NOMO-1 treated with dmso at 0.1 percent for 144 hours (cell line): Measurements from ENCODE around the gene PCSK7.

Experiments used
- DNase-seq: peaks from one replicate; lab custom pipeline; 2025; ENCODE audit not compliant: unreplicated experiment; lab: John Stamatoyannopoulos, UW

The PCSK7 gene

GRCh38 chr11:117232092-117232878 lies 412 bp upstream of the PCSK7 start, which contains the start of gene RNF214:
Gene RNF214 (plus strand): TSS chr11:117232671. CDS start chr11:117234273, 1,602 bp downstream.
- peak; percentile 71 for DNase-seq

DNA sequence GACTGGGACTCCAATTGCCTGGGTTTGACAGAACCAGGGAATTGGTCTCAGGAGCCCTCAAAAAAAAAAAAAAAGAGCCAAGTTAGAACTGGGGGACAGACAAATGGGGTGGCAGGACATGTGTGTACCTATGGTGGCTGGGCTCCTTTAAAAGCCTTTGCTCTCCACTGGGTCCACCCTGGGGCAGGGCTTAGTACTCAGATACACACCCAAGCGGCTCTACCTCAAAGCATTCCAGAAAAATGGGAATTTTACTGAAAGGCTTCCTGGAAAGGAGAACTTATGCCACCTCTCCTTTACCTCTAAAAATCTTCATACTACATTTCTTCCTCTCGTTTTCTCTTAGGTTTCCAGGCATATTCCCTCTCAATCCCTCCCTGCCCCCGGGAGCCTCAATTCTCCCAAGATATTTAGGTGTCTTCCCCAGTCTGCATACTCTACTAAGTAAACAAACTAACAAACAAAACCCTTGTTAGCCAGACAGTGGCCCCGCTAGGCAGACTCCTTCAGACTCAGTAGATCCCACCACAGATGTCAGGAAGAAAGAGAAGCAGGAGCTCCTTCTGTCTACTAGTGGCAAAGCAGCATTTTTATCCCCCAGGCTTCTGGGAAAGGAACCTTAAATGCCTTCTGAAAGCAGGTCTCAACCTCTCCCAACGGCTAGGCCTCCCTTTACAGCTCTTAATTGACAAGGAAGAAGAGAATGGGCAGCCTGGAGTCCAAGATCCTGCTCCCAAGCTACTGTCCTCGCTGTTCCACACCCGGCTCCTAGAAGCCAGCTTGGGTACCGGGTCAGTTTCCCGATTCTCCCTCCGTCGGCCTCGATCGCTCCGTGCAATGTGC lies 653 bp downstream of the PCSK7 start:
- DNase-seq, result no peak

- DNase-seq, result no peak
These were observed 1.4 kb downstream of the PCSK7 start for GRCh38 chr11:117230286-117230961.

DNA sequence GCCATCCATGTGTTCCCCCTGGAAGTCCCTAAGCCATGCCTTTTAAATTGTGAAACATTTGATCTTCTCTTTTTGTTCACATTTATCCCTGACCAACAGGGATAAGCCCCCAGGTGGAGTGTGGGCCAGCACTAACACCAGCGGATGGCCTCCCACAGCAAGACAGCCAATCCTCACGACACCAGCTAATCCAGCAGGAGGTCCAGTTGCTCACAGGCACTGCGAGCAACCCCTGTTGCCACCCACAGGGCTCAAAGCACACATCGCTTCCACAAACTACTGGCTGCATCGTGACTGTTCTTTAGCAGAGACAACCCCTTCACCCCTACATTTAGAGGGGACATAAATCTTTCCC lies 2.0 kb downstream of the PCSK7 start:
- no peak for DNase-seq

GRCh38 chr11:117229411-117229810 lies 2.5 kb downstream of the PCSK7 start:
- DNase-seq, result no peak

GRCh38 chr11:117228091-117228490 lies 3.8 kb downstream of the PCSK7 start:
- no peak for DNase-seq

GRCh38 chr11:117226388-117227385 lies 5.2 kb downstream of the PCSK7 start:
- peak; percentile 63 for DNase-seq

DNA sequence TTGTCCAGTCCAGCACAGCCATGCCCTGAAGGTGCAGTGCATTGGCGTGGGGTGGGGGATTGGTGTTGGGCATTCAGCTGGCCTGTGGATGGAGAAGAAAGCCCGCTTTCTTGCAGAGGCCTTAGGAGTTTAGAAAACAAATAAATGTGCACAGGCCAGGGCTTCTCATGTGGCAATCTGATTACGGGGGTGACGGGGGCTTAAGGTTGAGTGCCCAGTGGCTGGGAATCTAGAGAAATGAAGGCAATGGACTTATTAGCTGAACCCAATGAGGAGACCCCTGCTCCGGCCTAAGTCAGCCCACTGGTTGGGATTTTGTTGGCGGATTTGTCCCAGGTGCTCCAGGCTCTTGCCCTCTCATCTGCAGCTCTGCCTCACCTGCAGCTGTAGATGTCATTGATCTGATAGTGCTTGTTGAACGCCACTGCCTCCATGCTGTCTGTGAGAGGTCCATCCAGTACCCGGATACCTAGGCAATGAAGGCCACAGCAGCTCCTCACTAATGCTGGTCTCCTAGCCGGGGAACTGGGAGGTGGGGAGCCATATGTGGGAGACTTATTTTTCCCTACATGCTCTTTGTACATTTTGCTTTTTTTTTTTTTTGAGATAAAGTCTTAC lies 6.2 kb downstream of the PCSK7 start:
- DNase-seq, result no peak

- DNase-seq, result no peak
These were observed 7.9 kb downstream of the PCSK7 start for GRCh38 chr11:117223741-117224689.

GRCh38 chr11:117222991-117223740 lies 8.7 kb downstream of the PCSK7 start:
- DNase-seq, result no peak

DNA sequence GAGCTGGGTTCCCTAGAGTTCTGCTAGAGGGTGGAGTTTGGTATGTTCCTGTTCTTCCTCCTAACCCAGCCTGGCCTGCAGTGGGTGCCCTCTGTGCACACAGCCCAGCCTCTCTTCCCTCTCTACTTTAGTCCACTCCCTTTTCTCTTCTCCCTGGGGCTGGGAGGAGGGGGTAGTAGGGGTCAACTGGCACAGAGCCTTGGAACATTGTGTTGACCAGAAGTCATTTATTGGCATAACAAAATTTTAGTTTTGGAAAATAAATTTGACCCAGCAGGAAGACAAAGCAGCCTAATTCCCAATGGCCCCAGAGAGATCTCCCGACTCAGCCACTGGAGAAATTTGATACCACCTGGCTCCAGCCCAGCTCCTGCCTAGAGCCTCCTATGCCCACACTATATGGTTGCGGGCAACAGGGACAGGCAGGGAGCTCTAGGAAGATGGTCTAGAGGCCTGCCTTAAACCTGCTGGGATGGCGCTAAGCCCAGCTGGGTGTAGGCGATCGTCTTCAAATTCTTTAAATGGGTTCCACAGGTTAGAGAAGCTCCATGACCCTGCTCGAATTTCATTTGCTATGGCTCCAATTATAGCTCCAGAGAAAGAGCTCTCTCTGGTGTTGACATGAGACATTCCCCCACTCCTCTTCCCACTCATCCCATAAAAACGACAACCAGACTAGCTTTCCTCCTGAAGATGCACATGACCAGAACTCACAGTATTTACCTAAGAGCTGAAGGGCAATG lies 9.9 kb downstream of the PCSK7 start:
- no peak for DNase-seq

GRCh38 chr11:117220999-117221774 lies 10.7 kb downstream of the PCSK7 start:
- no peak for DNase-seq

DNA sequence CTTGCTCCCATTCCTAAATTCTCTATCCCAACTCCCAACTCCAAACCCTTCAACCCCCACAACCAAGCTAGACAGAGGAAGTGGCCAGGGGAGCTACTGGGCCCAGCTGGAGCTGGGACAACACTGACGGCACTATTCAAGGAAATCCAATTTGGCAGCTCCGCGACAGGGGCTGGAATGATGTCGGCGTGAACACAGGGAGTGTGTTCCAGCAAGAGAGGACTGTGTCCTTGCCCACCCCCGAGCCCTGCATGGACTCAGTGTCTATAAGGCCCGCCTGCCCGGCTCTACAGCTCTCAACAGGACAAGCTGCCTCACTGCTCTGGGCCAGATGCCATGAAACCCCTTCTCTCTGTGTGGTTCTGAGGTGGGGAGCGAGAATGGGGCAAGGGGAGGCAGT lies 11.3 kb downstream of the PCSK7 start:
- DNase-seq, result no peak

GRCh38 chr11:117219995-117220394 lies 11.9 kb downstream of the PCSK7 start:
- DNase-seq, result no peak

DNA sequence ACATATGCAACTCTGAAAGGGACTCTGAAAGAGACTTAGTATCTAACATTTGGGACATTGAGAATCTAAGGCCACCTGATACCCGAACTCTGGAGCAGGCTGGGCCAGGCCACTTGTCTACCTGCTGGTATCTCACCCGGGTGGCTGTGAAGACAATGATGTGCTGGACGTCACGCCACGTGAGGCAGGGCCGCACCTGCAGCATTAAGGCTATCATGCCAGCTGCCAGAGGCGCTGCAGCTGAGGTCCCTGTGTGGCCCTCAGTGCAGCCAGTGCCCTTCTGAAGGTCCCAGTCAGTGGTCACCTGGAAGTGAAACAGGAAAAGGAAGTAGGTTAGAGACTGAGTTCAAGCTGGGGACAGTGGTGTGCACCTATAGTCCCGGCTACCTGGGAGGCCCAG lies 12.4 kb downstream of the PCSK7 start:
- no peak for DNase-seq

DNA sequence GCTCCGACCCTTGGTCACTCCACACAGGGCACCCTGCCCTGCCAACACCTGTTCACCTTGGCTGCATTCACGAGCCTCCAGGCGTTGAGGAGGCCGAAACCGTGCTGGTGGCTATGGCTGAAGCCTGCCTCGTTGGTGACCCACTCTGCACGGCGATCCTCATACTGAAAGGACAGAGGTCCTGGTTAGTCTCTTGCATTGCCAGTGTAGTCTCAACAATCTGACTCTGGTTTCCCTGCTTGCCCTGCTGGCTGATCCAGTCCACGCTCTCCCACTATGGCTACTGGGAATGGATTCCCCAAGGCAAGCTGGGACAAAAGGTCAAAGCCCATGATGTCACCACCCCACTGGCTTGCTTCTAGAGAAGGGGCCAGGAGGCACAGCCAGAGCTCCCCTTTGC lies 12.9 kb downstream of the PCSK7 start:
- no peak for DNase-seq
